ENCODE results near the gene GLT8D1.
"Not testable (repeated sequence)": the region's sequence is repeated elsewhere in the genome, so short reads cannot be mapped to it uniquely, and the experiment has no call there.

GLT8D1 gene

GRCh38 chr3:52678265-52679198 lies 27.1 kb downstream of the GLT8D1 start:
- peaks cover 42% of the 10 kb centered on the region for H3K36me3 Mint-ChIP-seq (ENCODE audit: low read depth)
- H3K27me3 Mint-ChIP-seq, result no peaks in the 10 kb centered on the region
- ATAC-seq (no peak), DNase-seq (no peak)
- H3K4me3 Mint-ChIP-seq, result no peak overlapping the region
- peaks cover 38% of the 10 kb centered on the region for H3K4me1 Mint-ChIP-seq
- no peaks in the 10 kb centered on the region for H3K9me3 Mint-ChIP-seq
- no peak overlapping the region for H3K27ac Mint-ChIP-seq

DNA sequence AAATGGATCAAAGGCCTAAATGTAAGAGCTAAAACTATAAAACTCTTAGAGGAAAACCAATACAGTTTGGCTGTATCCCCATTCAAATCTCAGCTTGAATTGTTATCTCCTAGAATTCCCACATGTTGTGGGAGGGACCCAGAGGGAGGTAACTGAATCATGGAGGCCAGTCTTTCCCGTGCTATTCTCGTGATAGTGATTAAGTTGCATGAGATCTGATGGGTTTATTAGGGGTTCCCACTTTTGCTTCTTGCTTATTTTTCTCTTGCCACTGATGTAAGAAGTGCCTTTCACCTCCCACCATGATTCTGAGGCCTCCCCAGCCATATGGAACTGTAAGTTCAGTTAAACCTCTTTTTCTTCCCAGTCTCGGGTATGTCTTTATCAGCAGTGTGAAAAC lies 29.4 kb downstream of the GLT8D1 start:
- ATAC-seq, H3K4me3 Mint-ChIP-seq, DNase-seq, H3K9me3 Mint-ChIP-seq, H3K27ac Mint-ChIP-seq, H3K27me3 Mint-ChIP-seq: not testable (repeated sequence)
- Mint-ChIP-seq H3K36me3 (ENCODE audit: low read depth) (peaks cover 56% of the 10 kb centered on the region), H3K4me1 (peaks cover 31% of the 10 kb centered on the region)

DNA sequence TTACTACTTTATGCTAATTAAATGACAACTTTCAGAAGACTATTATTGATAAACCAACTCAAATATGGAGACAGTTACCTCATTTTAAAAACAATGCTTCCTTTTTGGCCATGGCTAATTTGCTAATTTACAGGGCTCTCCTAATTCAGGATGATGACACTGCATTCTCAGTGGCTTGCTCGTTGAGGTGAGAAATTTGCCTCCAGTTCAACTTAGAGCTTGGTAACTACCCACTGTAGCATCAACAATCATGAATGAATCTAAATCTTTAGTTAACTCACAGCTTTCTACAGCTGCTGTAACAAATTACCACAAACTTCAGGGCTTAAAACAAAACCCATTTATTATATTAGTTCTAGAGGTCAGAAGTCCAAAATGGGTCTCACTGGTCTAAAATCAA lies 33.9 kb downstream of the GLT8D1 start:
- no peak for ATAC-seq
- Mint-ChIP-seq H3K9me3 (no peaks in the 10 kb centered on the region), H3K27ac (peak overlapping the region; percentile 94), H3K4me3 (peak overlapping the region; percentile 40), H3K27me3 (no peaks in the 10 kb centered on the region), H3K4me1 (peaks cover 31% of the 10 kb centered on the region), H3K36me3 (ENCODE audit: low read depth) (peaks cover 46% of the 10 kb centered on the region)
- DNase-seq, result no peak

DNA sequence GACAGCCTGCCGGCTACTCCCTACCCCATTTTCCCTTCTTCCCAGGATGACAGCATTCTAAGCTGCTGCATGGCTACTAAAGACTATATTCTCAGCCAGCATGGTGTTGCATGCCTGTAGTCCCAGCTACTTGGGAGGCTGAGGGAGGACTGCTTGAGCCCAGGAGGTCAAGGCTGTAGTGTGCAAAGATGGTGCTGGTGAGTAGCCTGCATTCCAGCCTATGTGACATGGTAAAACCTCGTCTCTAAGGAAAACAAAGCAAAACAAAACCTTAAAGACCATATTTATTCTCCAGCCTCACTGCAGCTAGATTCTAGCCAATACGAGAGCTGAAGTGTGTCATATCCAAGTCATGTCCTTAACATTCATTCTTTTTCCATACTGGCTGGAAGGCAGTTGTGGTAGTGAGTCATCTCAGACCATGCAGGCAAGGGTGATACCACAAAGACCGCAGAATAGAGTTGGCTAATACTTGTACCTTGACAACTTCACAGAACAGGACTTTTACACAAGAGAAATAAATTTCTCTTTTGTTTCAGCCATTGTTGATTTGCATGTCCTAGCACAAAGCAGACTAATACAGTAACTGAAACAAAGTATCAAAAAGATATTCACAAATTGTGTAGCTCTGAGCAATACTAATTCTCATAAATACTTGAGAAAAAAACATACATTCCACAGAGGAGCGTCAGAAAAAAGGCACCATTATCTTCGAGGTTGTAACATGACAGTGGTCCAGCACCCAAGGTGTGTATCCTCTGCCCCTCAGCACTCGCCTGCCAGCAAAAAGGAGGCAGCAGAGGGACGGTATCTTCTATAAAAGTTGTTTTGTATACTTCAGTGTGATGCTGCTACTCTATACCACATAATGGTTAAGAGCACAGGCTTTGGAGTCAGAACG lies 34.7 kb downstream of the GLT8D1 start:
- no peaks in the 10 kb centered on the region for H3K9me3 Mint-ChIP-seq
- H3K36me3 Mint-ChIP-seq (ENCODE audit: low read depth), result peaks cover 40% of the 10 kb centered on the region
- ATAC-seq (peak; percentile 95), DNase-seq (peak; percentile 24)
- no peaks in the 10 kb centered on the region for H3K27me3 Mint-ChIP-seq
- H3K4me1 Mint-ChIP-seq, result peaks cover 31% of the 10 kb centered on the region
- peak overlapping the region; percentile 64 for H3K4me3 Mint-ChIP-seq
- peak overlapping the region; percentile 94 for H3K27ac Mint-ChIP-seq

DNA sequence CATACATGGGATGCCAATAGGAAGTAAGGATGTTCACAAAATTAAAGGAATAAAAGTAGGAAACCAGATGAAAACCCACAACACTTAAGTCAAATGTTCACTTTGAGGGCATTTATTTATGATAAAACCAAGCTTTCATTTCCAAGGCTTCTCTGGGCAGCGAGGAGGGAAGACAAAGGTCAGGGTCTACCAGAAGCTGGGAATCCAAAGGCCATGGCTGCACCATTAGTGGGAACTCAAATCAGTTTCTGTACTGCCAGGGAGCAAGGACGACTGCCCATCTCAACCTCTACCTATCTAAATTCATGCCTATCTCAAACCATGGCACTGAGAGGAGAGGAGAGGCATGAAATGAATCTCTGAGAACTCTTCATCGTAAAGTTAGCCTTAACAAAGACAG lies 42.5 kb downstream of the GLT8D1 start:
- Mint-ChIP-seq H3K27me3 (no peaks in the 10 kb centered on the region), H3K4me1 (no peaks in the 10 kb centered on the region), H3K36me3 (ENCODE audit: low read depth) (peaks cover 39% of the 10 kb centered on the region)

GRCh38 chr3:52660046-52660445 lies 45.5 kb downstream of the GLT8D1 start:
- H3K27me3 Mint-ChIP-seq, result no peaks in the 10 kb centered on the region
- H3K4me1 Mint-ChIP-seq, result peaks cover 7% of the 10 kb centered on the region
- DNase-seq (no peak), ATAC-seq (no peak)
- no peak overlapping the region for H3K27ac Mint-ChIP-seq
- H3K36me3 Mint-ChIP-seq (ENCODE audit: low read depth), result peaks cover 43% of the 10 kb centered on the region
- H3K9me3 Mint-ChIP-seq, result no peaks in the 10 kb centered on the region
- H3K4me3 Mint-ChIP-seq, result no peak overlapping the region

More for the DNA sequence above, 42.5 kb downstream of the GLT8D1 start:
- no peak for DNase-seq
- Mint-ChIP-seq H3K9me3 (no peaks in the 10 kb centered on the region), H3K27ac (no peak overlapping the region), H3K4me3 (no peak overlapping the region)
- ATAC-seq, result no peak

DNA sequence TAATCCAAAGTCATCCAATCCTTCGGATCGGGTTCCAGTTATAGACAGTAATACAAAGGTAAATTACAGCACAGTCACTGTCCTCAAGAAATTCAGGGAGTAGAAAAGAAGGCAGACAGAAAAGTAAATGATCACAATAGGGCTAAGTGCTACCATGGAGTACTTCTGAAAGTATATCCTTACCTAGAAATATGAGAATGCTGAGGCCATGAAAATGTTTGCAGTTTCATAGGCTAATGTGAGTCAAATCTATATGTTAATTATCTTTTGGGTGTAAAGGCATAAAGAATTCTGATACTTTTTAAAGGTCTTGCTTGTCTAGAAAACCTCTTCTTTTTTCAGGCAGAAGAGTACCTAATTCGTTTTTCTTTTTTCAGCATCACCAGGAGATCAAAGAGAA lies 49.7 kb downstream of the GLT8D1 start:
- H3K4me3 Mint-ChIP-seq, result no peak overlapping the region
- no peaks in the 10 kb centered on the region for H3K27me3 Mint-ChIP-seq
- DNase-seq, result no peak
- H3K4me1 Mint-ChIP-seq, result peaks cover 7% of the 10 kb centered on the region
- H3K36me3 Mint-ChIP-seq (ENCODE audit: low read depth), result peaks cover 28% of the 10 kb centered on the region
- H3K9me3 Mint-ChIP-seq, result no peaks in the 10 kb centered on the region
- ATAC-seq, result no peak
- H3K27ac Mint-ChIP-seq, result peak overlapping the region; percentile 32

- ATAC-seq, result no peak
These were observed 54.0 kb downstream of the GLT8D1 start for GRCh38 chr3:52651592-52651991.

DNA sequence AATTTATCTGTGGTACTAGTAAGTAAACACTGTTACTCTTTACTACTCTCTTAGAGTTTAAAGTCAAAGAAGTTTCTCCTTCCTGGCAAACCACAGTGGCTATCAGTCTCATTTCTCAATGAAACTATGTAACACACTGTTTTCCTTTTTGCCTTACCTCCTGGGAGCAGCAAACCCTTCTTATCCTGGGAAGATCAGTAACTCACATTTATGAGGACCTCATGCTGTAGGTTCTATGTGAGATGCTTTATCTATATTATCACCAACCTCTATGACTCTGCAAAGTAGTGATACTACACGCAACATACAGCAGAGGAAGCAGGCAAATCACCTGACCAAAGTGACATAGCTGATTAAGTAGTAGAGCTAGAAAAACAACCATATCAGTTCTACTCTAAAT lies 55.2 kb downstream of the GLT8D1 start:
- H3K27me3 Mint-ChIP-seq, result no peaks in the 10 kb centered on the region
- no peaks in the 10 kb centered on the region for H3K9me3 Mint-ChIP-seq
- ATAC-seq (no peak), DNase-seq (no peak)
- H3K36me3 Mint-ChIP-seq (ENCODE audit: low read depth), result peaks cover 50% of the 10 kb centered on the region
- H3K27ac Mint-ChIP-seq, result peak overlapping the region; percentile 6
- no peaks in the 10 kb centered on the region for H3K4me1 Mint-ChIP-seq
- no peak overlapping the region for H3K4me3 Mint-ChIP-seq

More at GRCh38 chr3:52651592-52651991, 54.0 kb downstream of the GLT8D1 start:
- H3K9me3 Mint-ChIP-seq, result no peaks in the 10 kb centered on the region
- H3K27ac Mint-ChIP-seq, result no peak overlapping the region
- no peak for DNase-seq
- no peaks in the 10 kb centered on the region for H3K27me3 Mint-ChIP-seq
- peaks cover 7% of the 10 kb centered on the region for H3K4me1 Mint-ChIP-seq
- peaks cover 50% of the 10 kb centered on the region for H3K36me3 Mint-ChIP-seq (ENCODE audit: low read depth)
- no peak overlapping the region for H3K4me3 Mint-ChIP-seq

GRCh38 chr3:52649461-52650210 lies 56.0 kb downstream of the GLT8D1 start:
- DNase-seq, result no peak
- ATAC-seq, result no peak
- H3K4me1 Mint-ChIP-seq, result no peaks in the 10 kb centered on the region
- H3K36me3 Mint-ChIP-seq (ENCODE audit: low read depth), result peaks cover 54% of the 10 kb centered on the region
- no peaks in the 10 kb centered on the region for H3K9me3 Mint-ChIP-seq
- H3K27ac Mint-ChIP-seq, result no peak overlapping the region
- H3K4me3 Mint-ChIP-seq, result no peak overlapping the region
- no peaks in the 10 kb centered on the region for H3K27me3 Mint-ChIP-seq

- ATAC-seq, result no peak
These were observed 60.0 kb downstream of the GLT8D1 start for GRCh38 chr3:52645549-52645948.

More at GRCh38 chr3:52645549-52645948, 60.0 kb downstream of the GLT8D1 start:
- no peak overlapping the region for H3K27ac Mint-ChIP-seq
- H3K9me3 Mint-ChIP-seq, result no peaks in the 10 kb centered on the region
- no peak for DNase-seq
- no peaks in the 10 kb centered on the region for H3K27me3 Mint-ChIP-seq
- H3K36me3 Mint-ChIP-seq (ENCODE audit: low read depth), result peaks cover 55% of the 10 kb centered on the region
- H3K4me1 Mint-ChIP-seq, result no peaks in the 10 kb centered on the region
- no peak overlapping the region for H3K4me3 Mint-ChIP-seq

All from activated naive CD8-positive, alpha-beta T cell treated with anti-CD3 and anti-CD28 coated beads, Interleukin-2, amount 50 U/mL, for 24 hours (primary cell).